K562 (cell line): Measurements from ENCODE around the gene ATP6V0A1.

Experiments used
- ETV1 ChIP-seq: fragments of 450-650 bp; conservative IDR thresholded peaks from 2 replicates; pipeline ENCODE4 v1.6.1; 2016; ENCODE audit warnings: missing genetic modification characterization, control low read depth, low read depth, missing compliant biosample characterization
- HDAC2 ChIP-seq: fragments of 450-650 bp; IDR thresholded peaks from 2 replicates; pipeline ENCODE4 v1.6.1; 2016; ENCODE audit warnings: mild to moderate bottlenecking
- POLR2A ChIP-seq: fragments of 450-650 bp; conservative IDR thresholded peaks from 2 replicates; pipeline ENCODE4 v1.6.1; 2016
- SP1 ChIP-seq: sonication (generic); formaldehyde crosslinking; IDR thresholded peaks from 2 replicates; pipeline ENCODE4 v1.8.1; 2022; ENCODE audit warnings: mild to moderate bottlenecking, missing genetic modification reagents
- ZBTB1 ChIP-seq: sonication (generic); formaldehyde crosslinking; IDR thresholded peaks from 2 replicates; pipeline ENCODE4 v1.8.1; 2023; ENCODE audit warnings: missing genetic modification reagents, low read depth, mild to moderate bottlenecking, borderline replicate concordance
- ZKSCAN1 ChIP-seq: fragments of 150-350 bp; IDR thresholded peaks from 2 replicates; pipeline ENCODE4 v1.6.1; 2016; ENCODE audit warnings: low read depth, low read length
- ZNF212 ChIP-seq: fragments of 450-650 bp; formaldehyde crosslinking; IDR thresholded peaks from 2 replicates; pipeline ENCODE4 v1.4.0; 2020; ENCODE audit warnings: mild to moderate bottlenecking
- TF ChIP-seq, protein P1 (sequence below): fragments of 250-450 bp; sonication (Bioruptor Pico); IDR thresholded peaks from 2 replicates; pipeline ENCODE4 v1.8.0; 2021; ENCODE audit warnings: mild to moderate bottlenecking, moderate library complexity
- TF ChIP-seq, protein P2 (sequence below): fragments of 450-650 bp; IDR thresholded peaks from 2 replicates; pipeline ENCODE4 v1.6.1; 2016; ENCODE audit warnings: low read depth
- TF ChIP-seq, protein P3 (sequence below): sonication (generic); formaldehyde crosslinking; IDR thresholded peaks from 2 replicates; pipeline ENCODE4 v1.9.0; 2022; ENCODE audit warnings: mild to moderate bottlenecking, missing genetic modification reagents
- TF ChIP-seq, protein P4 (sequence below): fragments of 250-450 bp; sonication (Bioruptor Pico); IDR thresholded peaks from 2 replicates; pipeline ENCODE4 v1.5.0; 2022; ENCODE audit warnings: mild to moderate bottlenecking

DNA sequence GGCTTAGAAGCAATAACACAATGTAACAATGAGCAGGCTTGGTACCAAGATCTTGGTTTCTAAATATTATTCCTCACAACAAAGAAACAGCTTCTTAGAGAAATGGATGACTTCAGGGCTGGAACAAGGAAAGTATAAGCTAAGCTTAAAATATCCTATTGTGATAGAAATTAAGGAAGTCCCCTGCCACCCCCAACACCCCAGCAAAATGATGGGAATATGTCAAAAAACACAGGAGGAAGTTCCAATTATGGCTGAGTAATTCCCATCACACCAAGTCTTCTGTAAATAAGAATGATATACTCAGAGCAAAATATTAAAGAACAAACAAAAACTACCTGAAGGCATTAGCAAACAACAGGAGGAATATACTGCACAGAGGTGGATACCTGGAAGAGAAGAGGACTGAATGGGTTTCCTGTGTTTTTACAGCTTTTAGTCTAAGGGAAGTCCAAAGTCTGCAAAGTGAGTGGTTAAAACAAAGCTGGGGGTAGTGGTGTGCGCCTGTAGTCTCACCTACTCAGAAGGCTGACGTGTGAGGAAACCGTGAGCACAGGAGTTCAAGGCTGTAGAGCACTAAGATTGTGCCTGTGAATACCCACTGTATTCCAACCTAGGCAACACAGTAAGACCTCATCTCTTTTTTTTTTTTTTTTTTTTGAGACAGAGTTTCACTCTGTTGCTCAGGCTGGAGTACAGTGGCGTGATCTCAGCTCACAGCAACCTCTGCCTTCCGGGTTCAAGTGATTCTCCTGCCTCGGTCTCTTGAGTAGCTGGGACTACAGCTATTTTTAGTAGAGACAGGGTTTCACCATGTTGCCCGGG lies 17.1 kb upstream of the ATP6V0A1 start:
- no peak for TF ChIP-seq POLR2A
- no peak for TF ChIP-seq ZKSCAN1
- TF ChIP-seq, protein P1, sequence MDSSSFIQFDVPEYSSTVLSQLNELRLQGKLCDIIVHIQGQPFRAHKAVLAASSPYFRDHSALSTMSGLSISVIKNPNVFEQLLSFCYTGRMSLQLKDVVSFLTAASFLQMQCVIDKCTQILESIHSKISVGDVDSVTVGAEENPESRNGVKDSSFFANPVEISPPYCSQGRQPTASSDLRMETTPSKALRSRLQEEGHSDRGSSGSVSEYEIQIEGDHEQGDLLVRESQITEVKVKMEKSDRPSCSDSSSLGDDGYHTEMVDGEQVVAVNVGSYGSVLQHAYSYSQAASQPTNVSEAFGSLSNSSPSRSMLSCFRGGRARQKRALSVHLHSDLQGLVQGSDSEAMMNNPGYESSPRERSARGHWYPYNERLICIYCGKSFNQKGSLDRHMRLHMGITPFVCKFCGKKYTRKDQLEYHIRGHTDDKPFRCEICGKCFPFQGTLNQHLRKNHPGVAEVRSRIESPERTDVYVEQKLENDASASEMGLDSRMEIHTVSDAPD (CRISPR knock-in tag), result no peak
- TF ChIP-seq ZNF212 (CRISPR knock-in tag), result no peak
- TF ChIP-seq, protein P2, sequence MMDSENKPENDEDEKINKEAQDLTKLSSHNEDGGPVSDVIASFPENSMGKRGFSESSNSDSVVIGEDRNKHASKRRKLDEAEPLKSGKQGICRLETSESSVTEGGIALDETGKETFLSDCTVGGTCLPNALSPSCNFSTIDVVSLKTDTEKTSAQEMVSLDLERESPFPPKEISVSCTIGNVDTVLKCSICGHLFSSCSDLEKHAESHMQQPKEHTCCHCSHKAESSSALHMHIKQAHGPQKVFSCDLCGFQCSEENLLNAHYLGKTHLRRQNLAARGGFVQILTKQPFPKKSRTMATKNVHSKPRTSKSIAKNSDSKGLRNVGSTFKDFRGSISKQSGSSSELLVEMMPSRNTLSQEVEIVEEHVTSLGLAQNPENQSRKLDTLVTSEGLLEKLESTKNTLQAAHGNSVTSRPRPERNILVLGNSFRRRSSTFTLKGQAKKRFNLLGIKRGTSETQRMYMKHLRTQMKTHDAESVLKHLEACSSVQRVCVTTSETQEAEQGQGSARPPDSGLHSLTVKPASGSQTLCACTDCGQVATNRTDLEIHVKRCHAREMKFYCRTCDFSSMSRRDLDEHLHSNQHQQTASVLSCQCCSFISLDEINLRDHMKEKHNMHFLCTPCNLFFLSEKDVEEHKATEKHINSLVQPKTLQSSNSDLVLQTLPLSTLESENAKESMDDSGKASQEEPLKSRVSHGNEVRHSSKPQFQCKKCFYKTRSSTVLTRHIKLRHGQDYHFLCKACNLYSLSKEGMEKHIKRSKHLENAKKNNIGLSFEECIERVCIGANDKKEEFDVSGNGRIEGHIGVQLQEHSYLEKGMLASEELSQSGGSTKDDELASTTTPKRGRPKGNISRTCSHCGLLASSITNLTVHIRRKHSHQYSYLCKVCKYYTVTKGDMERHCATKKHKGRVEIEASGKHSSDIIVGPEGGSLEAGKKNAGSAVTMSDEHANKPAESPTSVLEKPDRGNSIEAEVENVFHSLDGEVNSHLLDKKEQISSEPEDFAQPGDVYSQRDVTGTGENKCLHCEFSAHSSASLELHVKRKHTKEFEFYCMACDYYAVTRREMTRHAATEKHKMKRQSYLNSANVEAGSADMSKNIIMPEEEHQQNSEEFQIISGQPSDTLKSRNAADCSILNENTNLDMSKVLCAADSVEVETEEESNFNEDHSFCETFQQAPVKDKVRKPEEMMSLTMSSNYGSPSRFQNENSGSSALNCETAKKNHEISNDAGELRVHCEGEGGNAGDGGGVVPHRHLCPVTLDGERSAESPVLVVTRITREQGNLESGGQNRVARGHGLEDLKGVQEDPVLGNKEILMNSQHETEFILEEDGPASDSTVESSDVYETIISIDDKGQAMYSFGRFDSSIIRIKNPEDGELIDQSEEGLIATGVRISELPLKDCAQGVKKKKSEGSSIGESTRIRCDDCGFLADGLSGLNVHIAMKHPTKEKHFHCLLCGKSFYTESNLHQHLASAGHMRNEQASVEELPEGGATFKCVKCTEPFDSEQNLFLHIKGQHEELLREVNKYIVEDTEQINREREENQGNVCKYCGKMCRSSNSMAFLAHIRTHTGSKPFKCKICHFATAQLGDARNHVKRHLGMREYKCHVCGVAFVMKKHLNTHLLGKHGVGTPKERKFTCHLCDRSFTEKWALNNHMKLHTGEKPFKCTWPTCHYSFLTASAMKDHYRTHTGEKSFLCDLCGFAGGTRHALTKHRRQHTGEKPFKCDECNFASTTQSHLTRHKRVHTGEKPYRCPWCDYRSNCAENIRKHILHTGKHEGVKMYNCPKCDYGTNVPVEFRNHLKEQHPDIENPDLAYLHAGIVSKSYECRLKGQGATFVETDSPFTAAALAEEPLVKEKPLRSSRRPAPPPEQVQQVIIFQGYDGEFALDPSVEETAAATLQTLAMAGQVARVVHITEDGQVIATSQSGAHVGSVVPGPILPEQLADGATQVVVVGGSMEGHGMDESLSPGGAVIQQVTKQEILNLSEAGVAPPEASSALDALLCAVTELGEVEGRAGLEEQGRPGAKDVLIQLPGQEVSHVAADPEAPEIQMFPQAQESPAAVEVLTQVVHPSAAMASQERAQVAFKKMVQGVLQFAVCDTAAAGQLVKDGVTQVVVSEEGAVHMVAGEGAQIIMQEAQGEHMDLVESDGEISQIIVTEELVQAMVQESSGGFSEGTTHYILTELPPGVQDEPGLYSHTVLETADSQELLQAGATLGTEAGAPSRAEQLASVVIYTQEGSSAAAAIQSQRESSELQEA, result no peak
- TF ChIP-seq HDAC2, result no peak
- TF ChIP-seq, protein P3, sequence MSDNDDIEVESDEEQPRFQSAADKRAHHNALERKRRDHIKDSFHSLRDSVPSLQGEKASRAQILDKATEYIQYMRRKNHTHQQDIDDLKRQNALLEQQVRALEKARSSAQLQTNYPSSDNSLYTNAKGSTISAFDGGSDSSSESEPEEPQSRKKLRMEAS (CRISPR knock-in tag), result no peak
- no peak for TF ChIP-seq ZBTB1
- TF ChIP-seq, protein P4, sequence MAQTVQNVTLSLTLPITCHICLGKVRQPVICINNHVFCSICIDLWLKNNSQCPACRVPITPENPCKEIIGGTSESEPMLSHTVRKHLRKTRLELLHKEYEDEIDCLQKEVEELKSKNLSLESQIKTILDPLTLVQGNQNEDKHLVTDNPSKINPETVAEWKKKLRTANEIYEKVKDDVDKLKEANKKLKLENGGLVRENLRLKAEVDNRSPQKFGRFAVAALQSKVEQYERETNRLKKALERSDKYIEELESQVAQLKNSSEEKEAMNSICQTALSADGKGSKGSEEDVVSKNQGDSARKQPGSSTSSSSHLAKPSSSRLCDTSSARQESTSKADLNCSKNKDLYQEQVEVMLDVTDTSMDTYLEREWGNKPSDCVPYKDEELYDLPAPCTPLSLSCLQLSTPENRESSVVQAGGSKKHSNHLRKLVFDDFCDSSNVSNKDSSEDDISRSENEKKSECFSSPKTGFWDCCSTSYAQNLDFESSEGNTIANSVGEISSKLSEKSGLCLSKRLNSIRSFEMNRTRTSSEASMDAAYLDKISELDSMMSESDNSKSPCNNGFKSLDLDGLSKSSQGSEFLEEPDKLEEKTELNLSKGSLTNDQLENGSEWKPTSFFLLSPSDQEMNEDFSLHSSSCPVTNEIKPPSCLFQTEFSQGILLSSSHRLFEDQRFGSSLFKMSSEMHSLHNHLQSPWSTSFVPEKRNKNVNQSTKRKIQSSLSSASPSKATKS (CRISPR knock-in tag), result no peak
- no peak for TF ChIP-seq SP1
- no peak for TF ChIP-seq ETV1 (tag)
